T-helper 1 cell treated with Interleukin-12 subunit alpha and Interleukin-12 subunit beta and Interleukin-4 antibody, amounts not matched to agents 30 ng/mL and 1 ng/mL, for 36 hours (primary cell): ENCODE results near the gene CASP9. TPM values are rescaled to one million over a fixed set of nuclear protein-coding genes. Genes with fewer than 3 reads are reported as not detected.

Experiments
- intact Hi-C: fragments of 100-400 bp; cut with micrococcal nuclease; formaldehyde crosslinking; loops from one replicate; pipeline ENCODE4 v1.15.1; 2024
- total RNA-seq: library from RNA; stranded (reverse); gene quantifications from 2 replicates; pipeline ENCODE4 v1.2.3, GENCODE V29; 2022

Gene CASP9
- total RNA-seq, 1 donor from 2014 or later: 26.0 TPM

- intact Hi-C loops: no loop called here
Observed at GRCh38 chr1:15451014-15451722, 72.8 kb downstream of the CASP9 start.

- intact Hi-C loops: no loop called here
Observed at GRCh38 chr1:15449567-15449966, 74.4 kb downstream of the CASP9 start.

- intact Hi-C loops: no loop called here
Observed at GRCh38 chr1:15448877-15449462, 75.0 kb downstream of the CASP9 start.

- intact Hi-C loops: no loop called here
Observed at GRCh38 chr1:15446212-15446611, 77.8 kb downstream of the CASP9 start.

- intact Hi-C loops: no loop called here
Observed at GRCh38 chr1:15445390-15446122, 78.5 kb downstream of the CASP9 start.

- intact Hi-C loops: no loop called here
Observed at GRCh38 chr1:15444468-15445389, 79.3 kb downstream of the CASP9 start.

- intact Hi-C loops: no loop called here
Observed at GRCh38 chr1:15443281-15443680, 80.7 kb downstream of the CASP9 start.

GRCh38 chr1:15442759-15443158 lies 81.3 kb downstream of the CASP9 start:
- intact Hi-C loops: no loop called here

- intact Hi-C loops: no loop called here
Observed at GRCh38 chr1:15442119-15442518, 81.9 kb downstream of the CASP9 start.

Other genes starting within 250 kb of the CASP9 start
- gene EFHD2, start 114.3 kb downstream of the CASP9 start, total RNA-seq: 146 and 149 TPM in 2 replicates
- 0.66 and 1.0 TPM in 2 replicates for gene CTRC, start 85.8 kb downstream of the CASP9 start, total RNA-seq
- not detected in 2 replicates for gene CELA2A, start 67.5 kb downstream of the CASP9 start, total RNA-seq
- gene CELA2B, start 48.1 kb downstream of the CASP9 start, total RNA-seq: not detected in 2 replicates
- 21.6 and 26.3 TPM in 2 replicates for gene DNAJC16, start 2.6 kb upstream of the CASP9 start, total RNA-seq
- 18.3 TPM in 2 replicates for gene AGMAT, start 60.8 kb upstream of the CASP9 start, total RNA-seq
- 36.3 and 39.6 TPM in 2 replicates for gene DDI2, start 93.2 kb upstream of the CASP9 start, total RNA-seq
- 65.1 and 72.1 TPM in 2 replicates for gene PLEKHM2, start 160.1 kb upstream of the CASP9 start, total RNA-seq
- 1.6 and 2.6 TPM in 2 replicates for gene SLC25A34, start 212.0 kb upstream of the CASP9 start, total RNA-seq
- gene TMEM82, start 218.3 kb upstream of the CASP9 start, total RNA-seq: not detected in 2 replicates
- gene FBLIM1, start 234.6 kb upstream of the CASP9 start, total RNA-seq: not detected in 2 replicates